ENCODE data around the gene GAS2. TPM values are rescaled to one million over a fixed set of nuclear protein-coding genes. Genes with fewer than 3 reads are reported as not detected.
A peak's percentile ranks its signal among the peaks of the same experiment; 100 is the strongest.

The GAS2 gene
- total RNA-seq, 4 donors from 2014 or later = 1.2 to 4.4 (median 3.1) TPM

DNA sequence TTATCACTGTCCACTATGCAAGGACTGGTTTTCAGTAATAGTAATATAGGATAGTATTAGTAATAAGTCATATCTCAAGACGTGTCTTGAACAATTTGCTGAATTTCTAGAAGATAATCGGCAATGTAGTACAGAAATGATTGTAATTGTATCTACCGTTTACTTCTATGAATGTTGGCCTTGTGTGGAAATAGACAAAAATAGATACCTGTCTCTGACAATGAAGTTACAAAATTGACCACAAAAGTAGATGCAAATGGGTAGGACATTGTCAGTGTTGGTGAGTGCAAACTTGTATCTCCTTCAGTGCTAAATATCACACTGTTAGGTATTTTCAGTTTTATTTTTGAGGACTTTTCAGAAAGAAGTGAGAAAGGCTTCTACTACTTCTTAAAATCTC, 120.1 kb downstream of the GAS2 start:
- TF ChIP-seq EP300 (IDR thresholded peaks at IDR 0.05) = no peak
- TF ChIP-seq POLR2A (IDR thresholded peaks at IDR 0.05) = no peak
- TF ChIP-seq POLR2AphosphoS5 (IDR thresholded peaks at IDR 0.05) = no peak
- no peak for TF ChIP-seq CTCF (IDR thresholded peaks at IDR 0.05)
- no peaks in the 10 kb centered on the region for H3K4me1 ChIP-seq
- no peak for DNase-seq (ENCODE audit: low spot score in 2 of 2)
- no peak overlapping the region for H3K27ac ChIP-seq
- WGBS = 88% methylated on average over 3 of the region's 3 CpGs
- H3K9me3 ChIP-seq = no peaks in the 10 kb centered on the region
- H3K27me3 ChIP-seq = no peaks in the 10 kb centered on the region
- no peaks in the 10 kb centered on the region for H3K36me3 ChIP-seq
- no peak overlapping the region for H3K4me3 ChIP-seq

GRCh38 chr11:22787055-22787454, 120.6 kb downstream of the GAS2 start:
- H3K9me3 ChIP-seq = no peaks in the 10 kb centered on the region
- WGBS = 80% methylated on average over 2 of the region's 2 CpGs
- H3K27ac ChIP-seq = no peak overlapping the region
- H3K4me1 ChIP-seq = no peaks in the 10 kb centered on the region
- TF ChIP-seq EP300 (IDR thresholded peaks at IDR 0.05) = no peak
- no peak for TF ChIP-seq POLR2AphosphoS5 (IDR thresholded peaks at IDR 0.05)
- no peak for TF ChIP-seq POLR2A (IDR thresholded peaks at IDR 0.05)
- no peak for TF ChIP-seq CTCF (IDR thresholded peaks at IDR 0.05)
- H3K36me3 ChIP-seq = no peaks in the 10 kb centered on the region
- DNase-seq (ENCODE audit: low spot score in 2 of 2) = no peak
- no peaks in the 10 kb centered on the region for H3K27me3 ChIP-seq
- no peak overlapping the region for H3K4me3 ChIP-seq

- no peak overlapping the region for H3K27ac ChIP-seq
- H3K27me3 ChIP-seq = no peaks in the 10 kb centered on the region
- H3K36me3 ChIP-seq = no peaks in the 10 kb centered on the region
- no peaks in the 10 kb centered on the region for H3K9me3 ChIP-seq
- H3K4me3 ChIP-seq = no peak overlapping the region
- DNase-seq (ENCODE audit: low spot score in 2 of 2) = no peak
- TF ChIP-seq POLR2AphosphoS5 (IDR thresholded peaks at IDR 0.05) = no peak
- peak in 1 of 2 donors; percentile 52 for TF ChIP-seq CTCF (IDR thresholded peaks at IDR 0.05)
- no peaks in the 10 kb centered on the region for H3K4me1 ChIP-seq
- 27% methylated on average over 9 of the region's 9 CpGs for WGBS
These were observed 121.2 kb downstream of the GAS2 start for GRCh38 chr11:22787551-22788162.

- TF ChIP-seq POLR2AphosphoS5 (IDR thresholded peaks at IDR 0.05) (no peak), CTCF (IDR thresholded peaks at IDR 0.05) (no peak), POLR2A (IDR thresholded peaks at IDR 0.05) (no peak), EP300 (IDR thresholded peaks at IDR 0.05) (no peak)
- Histone ChIP-seq H3K9me3 (no peaks in the 10 kb centered on the region), H3K27me3 (no peaks in the 10 kb centered on the region), H3K4me1 (no peaks in the 10 kb centered on the region), H3K36me3 (no peaks in the 10 kb centered on the region), H3K27ac (no peak overlapping the region), H3K4me3 (no peak overlapping the region)
- no peak for DNase-seq (ENCODE audit: low spot score in 2 of 2)
- 39% methylated on average over 3 of the region's 3 CpGs for WGBS
These were observed 126.1 kb downstream of the GAS2 start for GRCh38 chr11:22792497-22792896.

- no peak for DNase-seq (ENCODE audit: low spot score in 2 of 2)
- TF ChIP-seq POLR2AphosphoS5 (IDR thresholded peaks at IDR 0.05) (no peak), CTCF (IDR thresholded peaks at IDR 0.05) (no peak)
- Histone ChIP-seq H3K9me3 (no peaks in the 10 kb centered on the region), H3K36me3 (no peaks in the 10 kb centered on the region), H3K4me1 (no peaks in the 10 kb centered on the region), H3K27me3 (no peaks in the 10 kb centered on the region), H3K27ac (no peak overlapping the region), H3K4me3 (no peak overlapping the region)
- WGBS = 91% methylated on average over 1 of the region's 1 CpG
These were observed 129.5 kb downstream of the GAS2 start for GRCh38 chr11:22795914-22796313.
